NB4 (cell line): ENCODE measurements around the gene DPY19L3.
A peak's percentile ranks its signal among the peaks of the same experiment; 100 is the strongest.

Source experiments
- DNase-seq: peaks from one replicate; pipeline ENCODE4 v3.0.0; 2010; ENCODE audit warnings: low read depth
- H3K4me3 ChIP-seq: one replicate; pipeline ENCODE4 v1.5.1; 2011; ENCODE audit warnings: mild to moderate bottlenecking, low read depth, low read length, moderate library complexity
- CTCF ChIP-seq: IDR thresholded peaks from one replicate; pipeline ENCODE4 v1.5.1; 2012; ENCODE audit warnings: low read depth, low read length
- MAX ChIP-seq: IDR thresholded peaks from 2 replicates; pipeline ENCODE4 v1.6.1; 2011; ENCODE audit warnings: low read depth, low read length
- MYC ChIP-seq: IDR thresholded peaks from 2 replicates; pipeline ENCODE4 v1.6.1; 2011; ENCODE audit warnings: low read depth, low read length
- POLR2A ChIP-seq: IDR thresholded peaks from 2 replicates; pipeline ENCODE4 v1.6.1; 2011; ENCODE audit warnings: mild to moderate bottlenecking; ENCODE audit not compliant: insufficient read length; ENCODE audit errors: extremely low read depth

Gene DPY19L3, protein sequence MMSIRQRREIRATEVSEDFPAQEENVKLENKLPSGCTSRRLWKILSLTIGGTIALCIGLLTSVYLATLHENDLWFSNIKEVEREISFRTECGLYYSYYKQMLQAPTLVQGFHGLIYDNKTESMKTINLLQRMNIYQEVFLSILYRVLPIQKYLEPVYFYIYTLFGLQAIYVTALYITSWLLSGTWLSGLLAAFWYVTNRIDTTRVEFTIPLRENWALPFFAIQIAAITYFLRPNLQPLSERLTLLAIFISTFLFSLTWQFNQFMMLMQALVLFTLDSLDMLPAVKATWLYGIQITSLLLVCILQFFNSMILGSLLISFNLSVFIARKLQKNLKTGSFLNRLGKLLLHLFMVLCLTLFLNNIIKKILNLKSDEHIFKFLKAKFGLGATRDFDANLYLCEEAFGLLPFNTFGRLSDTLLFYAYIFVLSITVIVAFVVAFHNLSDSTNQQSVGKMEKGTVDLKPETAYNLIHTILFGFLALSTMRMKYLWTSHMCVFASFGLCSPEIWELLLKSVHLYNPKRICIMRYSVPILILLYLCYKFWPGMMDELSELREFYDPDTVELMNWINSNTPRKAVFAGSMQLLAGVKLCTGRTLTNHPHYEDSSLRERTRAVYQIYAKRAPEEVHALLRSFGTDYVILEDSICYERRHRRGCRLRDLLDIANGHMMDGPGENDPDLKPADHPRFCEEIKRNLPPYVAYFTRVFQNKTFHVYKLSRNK

GRCh38 chr19:32405431-32406160 is at the start of gene DPY19L3:
Gene DPY19L3 (plus strand): TSS chr19:32405770. CDS start chr19:32408254, 2,484 bp downstream.
- peak within 1 kb of the TSS; percentile 71 for H3K4me3 ChIP-seq
- peak; percentile 93 for DNase-seq
- TF ChIP-seq MYC, result peak; percentile 87
- TF ChIP-seq CTCF, result no peak
- peak; percentile 78 for TF ChIP-seq MAX
- peak; percentile 79 for TF ChIP-seq POLR2A

DNA sequence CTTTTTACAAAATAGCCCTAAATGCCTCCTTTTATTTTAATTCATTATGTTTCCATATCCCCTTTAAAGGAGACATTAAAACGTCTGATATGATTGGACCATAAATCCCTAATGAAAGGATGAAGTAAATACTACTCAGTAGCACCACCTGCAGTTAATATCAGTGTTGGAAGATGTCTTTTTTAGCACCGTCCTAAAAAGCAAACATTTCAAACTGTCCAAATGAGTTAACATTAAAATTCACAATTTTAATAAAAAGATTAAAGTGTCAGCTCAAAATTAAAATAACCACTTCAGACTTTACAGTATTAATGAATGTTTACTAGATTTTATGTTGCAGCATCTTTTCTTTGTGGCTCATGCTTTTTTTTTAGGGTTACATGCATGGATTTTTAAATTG is 47.9 kb upstream of the DPY19L3 start:
- no peak overlapping the region for H3K4me3 ChIP-seq
- DNase-seq, result no peak
- TF ChIP-seq MYC (no peak), CTCF (no peak), MAX (no peak), POLR2A (no peak)

DNA sequence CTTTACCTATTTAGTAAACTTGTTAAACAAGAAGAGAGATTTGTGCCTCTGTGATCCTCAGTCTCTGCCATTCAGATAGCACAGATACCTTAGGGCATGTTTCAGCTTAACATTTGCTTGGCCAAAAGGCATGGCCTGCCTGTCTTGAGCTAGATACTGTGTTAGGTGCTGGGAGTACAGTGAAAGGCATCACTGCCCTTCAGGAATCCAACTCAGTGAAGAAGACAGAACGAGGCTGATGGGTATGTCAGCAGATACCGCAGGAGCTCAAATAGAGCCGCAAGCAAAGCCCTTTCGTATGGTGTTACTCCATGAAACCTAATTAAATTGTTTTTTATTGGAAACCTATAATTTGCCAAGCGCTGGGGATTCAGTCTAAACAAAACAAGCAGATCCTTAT is 47.2 kb upstream of the DPY19L3 start:
- no peak overlapping the region for H3K4me3 ChIP-seq
- DNase-seq, result no peak
- no peak for TF ChIP-seq MYC
- no peak for TF ChIP-seq MAX
- no peak for TF ChIP-seq CTCF
- TF ChIP-seq POLR2A, result no peak

- no peak for TF ChIP-seq MAX
- TF ChIP-seq CTCF, result no peak
- TF ChIP-seq POLR2A, result no peak
- TF ChIP-seq MYC, result no peak
- H3K4me3 ChIP-seq, result no peak overlapping the region
- no peak for DNase-seq
Observed at GRCh38 chr19:32359581-32359980, 46.0 kb upstream of the DPY19L3 start.

DNA sequence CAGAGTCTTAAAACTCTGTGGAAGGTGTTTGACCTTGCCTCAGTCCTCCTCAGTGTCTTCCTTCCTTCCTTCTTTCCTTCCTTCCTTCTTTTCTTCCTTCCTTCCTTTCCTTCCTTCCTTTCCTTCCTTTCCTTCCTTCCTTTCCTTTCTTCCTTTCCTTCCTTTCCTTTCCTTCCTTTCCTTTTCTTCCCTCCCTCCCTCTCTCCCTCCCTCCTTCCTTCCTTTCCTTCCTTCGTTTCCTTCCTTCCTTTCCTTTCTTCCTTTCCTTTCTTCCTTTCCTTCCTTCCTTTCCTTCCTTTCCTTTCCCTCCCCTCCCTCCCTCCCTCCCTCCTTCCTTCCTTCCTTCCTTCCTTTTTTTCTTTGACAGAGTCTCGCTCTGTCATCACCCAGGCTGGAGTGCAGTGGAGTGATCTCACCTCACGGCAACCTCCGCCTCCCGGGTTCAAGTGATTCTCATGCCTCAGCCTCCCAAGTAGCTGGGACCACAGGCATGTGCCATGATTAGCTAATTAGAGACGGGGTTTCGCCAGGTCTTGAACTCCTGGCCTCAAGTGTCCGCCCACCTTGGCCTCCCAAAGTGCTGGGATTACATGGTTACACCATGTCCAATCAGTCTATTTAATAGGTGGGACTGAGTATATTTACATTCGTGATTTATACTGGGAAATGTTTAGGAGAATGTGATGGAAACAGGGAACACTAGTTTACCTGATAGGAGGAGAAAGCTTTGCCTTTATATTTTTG is 43.8 kb upstream of the DPY19L3 start:
- TF ChIP-seq MAX (no peak), CTCF (no peak), MYC (no peak), POLR2A (no peak)
- no peak overlapping the region for H3K4me3 ChIP-seq
- DNase-seq, result no peak
